Parathyroid adenoma (tissue), 2 donors: ENCODE measurements around the gene METTL9.
"Not testable (repeated sequence)": the region's sequence is repeated elsewhere in the genome, so short reads cannot be mapped to it uniquely, and the experiment has no call there.

Experiments used
- H2AFZ ChIP-seq: fragments of 300-600 bp; sonication (generic); one replicate; pipeline ENCODE4 v1.7.0; 2017; ENCODE audit warnings: antibody characterized with exemption, mild to moderate bottlenecking
- H3K27ac ChIP-seq: fragments of 300-600 bp; sonication (generic); one replicate; pipeline ENCODE4 v1.7.0; 2017
- H3K27me3 ChIP-seq: fragments of 300-600 bp; sonication (generic); one replicate; pipeline ENCODE4 v1.7.0; 2017; ENCODE audit warnings: low read length; ENCODE audit not compliant: control insufficient read depth, insufficient read depth
- H3K36me3 ChIP-seq: fragments of 300-600 bp; sonication (generic); one replicate; pipeline ENCODE4 v1.7.0; 2017; ENCODE audit warnings: low read length; ENCODE audit not compliant: control insufficient read depth, insufficient read depth
- H3K4me1 ChIP-seq: fragments of 300-600 bp; sonication (generic); one replicate; pipeline ENCODE4 v1.7.0; 2017; ENCODE audit warnings: control low read depth
- H3K4me2 ChIP-seq: fragments of 300-600 bp; sonication (generic); one replicate; pipeline ENCODE4 v1.7.0; 2017; ENCODE audit warnings: low read length
- H3K4me3 ChIP-seq: fragments of 300-600 bp; sonication (generic); one replicate; pipeline ENCODE4 v1.7.0; 2017; ENCODE audit warnings: low read depth, low read length
- H3K79me2 ChIP-seq: fragments of 300-600 bp; sonication (generic); one replicate; pipeline ENCODE4 v1.7.0; 2017; ENCODE audit warnings: control low read depth
- H3K9ac ChIP-seq: fragments of 300-600 bp; sonication (generic); one replicate; pipeline ENCODE4 v1.7.0; 2017; ENCODE audit warnings: mild to moderate bottlenecking
- H3K9me3 ChIP-seq: fragments of 300-600 bp; sonication (generic); one replicate; pipeline ENCODE4 v1.7.0; 2017; ENCODE audit warnings: low read length; ENCODE audit not compliant: control insufficient read depth
- CTCF ChIP-seq: fragments of 300-600 bp; sonication (generic); IDR thresholded peaks from one replicate; pipeline ENCODE4 v1.7.0; 2017; ENCODE audit warnings: antibody characterized with exemption, mild to moderate bottlenecking
- donor health status: primary hyperparathyroidism.

METTL9 gene

GRCh38 chr16:21684199-21684598 is 84.8 kb downstream of the METTL9 start:
- no peak for TF ChIP-seq CTCF
- no peak overlapping the region for H3K27ac ChIP-seq
- H3K79me2 ChIP-seq, result no peaks in the 10 kb centered on the region
- no peaks in the 10 kb centered on the region for H3K9me3 ChIP-seq
- no peaks in the 10 kb centered on the region for H3K36me3 ChIP-seq
- H2AFZ ChIP-seq, result no peak overlapping the region
- no peaks in the 10 kb centered on the region for H3K27me3 ChIP-seq
- no peak overlapping the region for H3K4me2 ChIP-seq
- no peaks in the 10 kb centered on the region for H3K4me1 ChIP-seq
- H3K4me3 ChIP-seq, result no peak overlapping the region
- no peak overlapping the region for H3K9ac ChIP-seq

GRCh38 chr16:21685034-21685455 is 85.7 kb downstream of the METTL9 start:
- Histone ChIP-seq H3K4me1 (no peaks in the 10 kb centered on the region), H3K9ac (no peak overlapping the region), H3K79me2 (no peaks in the 10 kb centered on the region), H3K36me3 (no peaks in the 10 kb centered on the region), H3K27ac (no peak overlapping the region), H3K27me3 (no peaks in the 10 kb centered on the region), H2AFZ (no peak overlapping the region), H3K4me3 (no peak overlapping the region), H3K4me2 (no peak overlapping the region), H3K9me3 (no peaks in the 10 kb centered on the region)
- TF ChIP-seq CTCF, result no peak

- H3K4me1 ChIP-seq, result no peaks in the 10 kb centered on the region
- H3K4me3 ChIP-seq, result no peak overlapping the region
- no peaks in the 10 kb centered on the region for H3K36me3 ChIP-seq
- H3K9me3 ChIP-seq, result no peaks in the 10 kb centered on the region
- no peaks in the 10 kb centered on the region for H3K27me3 ChIP-seq
- H2AFZ ChIP-seq, result no peak overlapping the region
- H3K4me2 ChIP-seq, result no peak overlapping the region
- H3K9ac ChIP-seq, result no peak overlapping the region
- H3K79me2 ChIP-seq, result no peaks in the 10 kb centered on the region
- TF ChIP-seq CTCF, result no peak
- no peak overlapping the region for H3K27ac ChIP-seq
Observed at GRCh38 chr16:21689107-21689506, 89.7 kb downstream of the METTL9 start.

- not testable (repeated sequence) for H3K4me1 ChIP-seq, H2AFZ ChIP-seq, H3K4me2 ChIP-seq, H3K27ac ChIP-seq, H3K79me2 ChIP-seq, H3K4me3 ChIP-seq, H3K27me3 ChIP-seq, H3K9ac ChIP-seq, H3K36me3 ChIP-seq, H3K9me3 ChIP-seq
Observed at GRCh38 chr16:21690967-21691366, 91.6 kb downstream of the METTL9 start.

GRCh38 chr16:21694609-21695008 is 95.2 kb downstream of the METTL9 start:
- no peak overlapping the region for H3K9ac ChIP-seq
- no peak for TF ChIP-seq CTCF

More at GRCh38 chr16:21694609-21695008, 95.2 kb downstream of the METTL9 start:
- Histone ChIP-seq H2AFZ (no peak overlapping the region), H3K4me1 (no peaks in the 10 kb centered on the region), H3K27ac (no peak overlapping the region), H3K4me2 (no peak overlapping the region), H3K27me3 (no peaks in the 10 kb centered on the region), H3K36me3 (no peaks in the 10 kb centered on the region), H3K4me3 (no peak overlapping the region), H3K9me3 (no peaks in the 10 kb centered on the region), H3K79me2 (no peaks in the 10 kb centered on the region)
